Measurements from ENCODE around the gene ALG6. TPM values are rescaled to one million over a fixed set of nuclear protein-coding genes. Genes with fewer than 3 reads are reported as not detected.
A peak's percentile ranks its signal among the peaks of the same experiment; 100 is the strongest.

ALG6 gene
- total RNA-seq, 2 experiments from 2014 or later, result 16.0 to 18.8 TPM

DNA sequence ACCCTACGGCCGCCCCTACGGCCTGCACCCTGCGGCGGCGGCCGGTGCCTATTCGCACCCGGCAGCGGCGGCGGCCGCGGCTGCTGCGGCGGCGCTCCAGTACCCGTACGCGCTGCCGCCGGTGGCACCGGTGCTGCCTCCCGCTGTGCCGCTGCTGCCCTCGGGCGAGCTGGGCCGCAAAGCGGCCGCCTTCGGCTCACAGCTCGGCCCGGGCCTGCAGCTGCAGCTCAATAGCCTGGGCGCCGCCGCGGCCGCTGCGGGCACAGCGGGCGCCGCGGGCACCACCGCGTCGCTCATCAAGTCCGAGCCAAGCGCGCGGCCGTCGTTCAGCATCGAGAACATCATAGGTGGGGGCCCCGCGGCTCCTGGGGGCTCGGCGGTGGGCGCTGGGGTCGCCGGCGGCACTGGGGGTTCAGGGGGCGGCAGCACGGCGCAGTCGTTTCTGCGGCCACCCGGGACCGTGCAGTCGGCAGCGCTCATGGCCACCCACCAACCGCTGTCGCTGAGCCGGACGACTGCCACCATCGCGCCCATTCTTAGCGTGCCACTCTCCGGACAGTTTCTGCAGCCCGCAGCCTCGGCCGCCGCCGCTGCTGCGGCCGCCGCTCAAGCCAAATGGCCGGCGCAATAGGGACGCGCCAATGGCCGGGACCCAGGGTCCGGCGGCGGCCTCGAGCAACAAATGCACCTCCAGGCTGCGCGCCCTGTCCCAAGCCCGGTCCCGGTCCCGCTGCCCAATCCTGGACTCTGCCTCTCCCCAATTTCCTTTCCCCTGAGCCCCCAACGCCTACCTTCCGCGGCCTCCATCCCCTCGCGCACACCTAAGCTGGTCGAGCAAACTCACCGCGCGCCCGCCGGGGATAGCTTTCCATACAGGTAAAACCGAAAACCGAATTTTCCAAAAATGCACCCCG, 43.3 kb upstream of the ALG6 start:
- ChIA-PET POLR2A (no interaction called here), CTCF (no interaction called here)
- intact Hi-C loops (cut with micrococcal nuclease), result loop anchor here (2.0 to 5.0 kb wide), 2 partner anchors 43 to 887 kb away; partner anchors contain the start of genes ALG6 and USP1
- Mint-ChIP-seq H3K4me3 (peak overlapping the region; percentile 69), H3K27ac (peak overlapping the region; percentile 63), H3K36me3 (peaks cover 21% of the 10 kb centered on the region), H3K4me1 (ENCODE audit: low read depth) (peaks cover 34% of the 10 kb centered on the region), H3K27me3 (peaks cover 75% of the 10 kb centered on the region), H3K9me3 (peaks cover 6% of the 10 kb centered on the region)
- DNase-seq, result no peak

DNA sequence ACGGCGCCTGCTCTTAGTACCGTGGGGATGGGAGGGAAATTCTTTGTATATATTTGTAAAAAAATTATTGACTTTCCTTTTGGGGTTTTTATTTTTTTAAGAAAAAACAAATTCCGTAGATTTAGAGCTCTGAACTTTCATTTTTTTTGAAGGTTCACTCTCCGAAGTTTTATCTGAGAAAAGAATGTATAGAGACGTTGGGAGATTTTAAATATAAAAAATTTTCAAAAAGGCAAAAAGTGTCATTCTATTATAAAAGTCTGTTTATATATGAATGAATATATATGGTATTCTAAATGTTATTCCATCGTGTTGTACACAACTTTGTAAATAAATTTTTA, 42.7 kb upstream of the ALG6 start:
- ChIA-PET CTCF (no interaction called here), POLR2A (no interaction called here)
- peaks cover 21% of the 10 kb centered on the region for H3K36me3 Mint-ChIP-seq
- peaks cover 6% of the 10 kb centered on the region for H3K9me3 Mint-ChIP-seq
- DNase-seq, result no peak
- intact Hi-C loops (cut with micrococcal nuclease), result loop anchor here (5.0 kb wide), 2 partner anchors 213 to 887 kb away; partner anchors contain the start of gene USP1
- H3K27me3 Mint-ChIP-seq, result peaks cover 75% of the 10 kb centered on the region
- peaks cover 35% of the 10 kb centered on the region for H3K4me1 Mint-ChIP-seq (ENCODE audit: low read depth)
- peak overlapping the region; percentile 69 for H3K4me3 Mint-ChIP-seq
- H3K27ac Mint-ChIP-seq, result peak overlapping the region; percentile 63

DNA sequence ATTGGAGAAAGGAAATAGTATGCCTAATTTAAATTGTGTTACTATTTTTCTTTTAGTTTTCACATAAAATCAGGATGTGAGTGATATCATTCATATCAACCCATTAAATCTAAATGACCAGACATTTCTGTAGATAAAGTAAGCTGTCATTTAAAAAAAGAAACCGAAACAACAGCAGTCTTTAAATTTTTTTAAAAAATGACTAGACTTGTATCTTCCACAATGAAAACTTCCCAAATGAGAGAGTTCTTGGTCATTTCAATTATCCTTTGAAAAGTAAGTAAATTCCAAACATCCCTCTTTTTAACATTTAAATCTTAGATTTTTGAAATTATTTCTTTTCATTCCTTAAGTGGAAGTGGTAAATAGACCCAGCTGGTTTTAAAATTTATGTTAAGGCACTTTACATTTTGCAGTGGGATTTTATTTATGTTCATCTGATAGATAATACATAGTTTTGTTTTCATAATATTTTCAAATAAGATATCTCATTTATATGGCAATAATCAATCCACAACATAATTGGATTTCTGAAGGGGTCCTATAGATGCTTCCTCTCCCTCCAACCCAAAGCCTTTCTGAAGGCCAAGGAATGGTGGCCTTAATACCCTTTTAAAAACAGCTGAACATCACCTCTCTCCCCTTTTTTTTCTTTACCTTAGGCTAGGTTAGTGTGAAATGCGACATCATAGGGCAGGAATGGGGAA, 42.0 kb upstream of the ALG6 start:
- Mint-ChIP-seq H3K9me3 (peaks cover 5% of the 10 kb centered on the region), H3K27ac (peak overlapping the region; percentile 39), H3K27me3 (peaks cover 73% of the 10 kb centered on the region), H3K36me3 (peaks cover 21% of the 10 kb centered on the region), H3K4me3 (no peak overlapping the region), H3K4me1 (ENCODE audit: low read depth) (peaks cover 35% of the 10 kb centered on the region)
- ChIA-PET POLR2A (no interaction called here), CTCF (interaction anchor here (1.5 kb wide), 1 partner anchor 9 kb away, joined by 3 read pairs; no protein-coding TSS in a partner anchor)
- no peak for DNase-seq
- intact Hi-C loops (cut with micrococcal nuclease), result loop anchor here (5.0 kb wide), 1 partner anchor 212 kb away; no protein-coding TSS in a partner anchor

DNA sequence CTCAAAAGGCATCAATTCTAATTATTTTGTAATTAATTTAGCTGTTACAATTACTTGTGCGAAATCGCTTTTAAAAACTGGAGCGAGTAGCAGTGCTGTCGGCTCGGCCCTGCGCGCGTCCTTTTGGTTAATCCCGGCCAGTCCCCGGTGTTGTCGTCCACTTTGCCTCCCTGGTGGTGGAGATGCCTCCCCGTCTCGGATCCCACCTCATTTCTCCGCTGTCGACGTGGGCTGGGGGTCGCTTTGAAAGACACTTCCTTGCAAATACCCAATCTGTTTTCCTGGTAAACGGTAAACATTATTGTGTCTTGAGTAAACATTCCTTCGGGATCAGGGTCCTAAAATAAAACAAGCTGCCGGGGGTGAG, 41.3 kb upstream of the ALG6 start:
- H3K27ac Mint-ChIP-seq, result no peak overlapping the region
- peaks cover 3% of the 10 kb centered on the region for H3K9me3 Mint-ChIP-seq
- H3K4me1 Mint-ChIP-seq (ENCODE audit: low read depth), result peaks cover 32% of the 10 kb centered on the region
- H3K36me3 Mint-ChIP-seq, result peaks cover 21% of the 10 kb centered on the region
- CTCF ChIA-PET, result interaction anchor here (0.6 to 1.5 kb wide), 3 partner anchors 9 to 1189 kb away, joined by 3 read pairs; no protein-coding TSS in a partner anchor
- peaks cover 72% of the 10 kb centered on the region for H3K27me3 Mint-ChIP-seq
- intact Hi-C loops (cut with micrococcal nuclease), result loop anchor here (5.0 kb wide), 1 partner anchor 211 kb away; no protein-coding TSS in a partner anchor
- POLR2A ChIA-PET, result no interaction called here
- peak overlapping the region; percentile 23 for H3K4me3 Mint-ChIP-seq
- DNase-seq, result no peak

DNA sequence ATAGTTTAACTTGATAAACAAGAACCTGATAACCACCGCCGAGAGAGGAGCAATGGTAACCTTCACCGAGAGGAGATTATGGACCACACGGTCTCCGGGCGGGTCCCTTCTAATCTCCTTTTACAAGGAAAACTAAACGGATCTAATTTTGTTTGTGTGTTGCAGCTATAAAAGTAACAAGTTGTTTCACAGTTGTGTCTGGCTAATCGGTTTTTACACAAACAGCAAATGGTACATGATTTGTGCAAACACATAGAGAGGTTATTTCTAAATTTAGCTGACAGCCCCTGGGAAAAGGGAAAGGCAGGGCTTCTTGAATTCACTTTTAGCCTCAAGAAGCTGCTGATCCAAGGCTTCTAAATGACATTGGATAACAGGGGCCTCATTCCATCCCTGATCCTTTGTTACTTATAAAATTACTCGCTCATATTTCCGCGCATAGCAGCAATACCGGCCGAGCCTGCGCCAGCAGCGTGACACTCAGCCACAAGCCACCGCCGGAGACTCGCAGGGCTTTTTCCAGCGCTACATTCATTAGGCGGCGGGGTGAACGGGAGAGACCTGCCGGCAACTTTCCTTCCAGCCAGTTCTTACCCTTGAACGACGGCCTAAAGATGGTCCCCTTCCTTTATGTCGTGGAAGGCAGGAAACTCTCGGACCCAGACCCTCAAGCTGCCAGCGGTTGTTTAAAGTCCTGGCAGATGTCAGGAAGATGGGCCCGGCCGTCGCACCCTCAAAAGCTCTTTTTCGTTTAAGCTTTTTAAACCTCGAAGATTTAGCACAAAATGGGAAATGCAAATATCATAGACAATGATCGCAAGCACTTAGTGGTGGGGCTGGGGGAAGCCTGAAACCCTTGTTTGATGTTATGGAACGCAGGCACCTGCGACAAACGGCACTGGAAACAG, 40.7 kb upstream of the ALG6 start:
- Mint-ChIP-seq H3K27me3 (peaks cover 67% of the 10 kb centered on the region), H3K4me3 (peak overlapping the region; percentile 23), H3K36me3 (peaks cover 16% of the 10 kb centered on the region), H3K4me1 (ENCODE audit: low read depth) (peaks cover 25% of the 10 kb centered on the region), H3K9me3 (peaks cover 3% of the 10 kb centered on the region), H3K27ac (no peak overlapping the region)
- CTCF ChIA-PET, result interaction anchor here (0.6 to 2.2 kb wide), 6 partner anchors 10 to 1188 kb away, joined by 3 to 9 read pairs (median 3); no protein-coding TSS in a partner anchor
- intact Hi-C loops (cut with micrococcal nuclease), result loop anchor here (1.0 to 5.0 kb wide), 2 partner anchors 9 to 211 kb away; no protein-coding TSS in a partner anchor
- POLR2A ChIA-PET, result no interaction called here
- DNase-seq, result peak; percentile 24

DNA sequence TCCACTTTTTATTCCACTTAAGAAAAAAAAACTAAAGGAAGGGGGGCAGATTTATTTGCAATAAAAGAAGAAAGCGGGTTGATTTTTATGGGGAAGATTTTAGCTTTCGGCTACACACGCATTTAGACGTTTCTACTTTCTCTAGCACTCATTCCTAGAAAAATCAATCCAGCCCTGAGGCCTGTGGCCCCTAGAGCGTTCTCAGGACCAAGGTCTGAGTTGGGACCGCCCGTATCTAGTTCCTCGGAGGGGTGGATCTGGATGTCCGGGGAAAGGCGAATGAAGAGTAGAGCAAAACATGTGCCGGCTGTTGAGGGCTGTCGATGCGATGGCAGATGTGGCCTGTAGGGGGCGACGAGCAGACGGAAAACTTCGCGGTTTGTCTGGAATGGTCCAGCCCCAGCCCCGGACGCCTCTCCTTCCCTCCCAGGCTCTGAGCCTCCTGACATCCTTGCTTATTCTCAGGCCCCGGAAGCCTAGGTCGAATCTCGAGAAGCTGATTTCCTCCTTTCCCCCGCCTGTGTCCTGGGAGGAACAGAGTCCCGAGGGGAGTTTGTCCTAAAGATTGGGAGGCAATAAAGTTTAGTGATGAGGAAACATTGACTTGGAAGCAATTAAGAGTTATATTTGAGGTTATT, 39.9 kb upstream of the ALG6 start:
- DNase-seq, result peak; percentile 76
- ChIA-PET POLR2A (no interaction called here), CTCF (interaction anchor here (0.6 to 3.6 kb wide), 5 partner anchors 10 to 888 kb away, joined by 3 to 11 read pairs (median 4); no protein-coding TSS in a partner anchor)
- peaks cover 14% of the 10 kb centered on the region for H3K36me3 Mint-ChIP-seq
- H3K4me1 Mint-ChIP-seq (ENCODE audit: low read depth), result peaks cover 22% of the 10 kb centered on the region
- peak overlapping the region; percentile 11 for H3K4me3 Mint-ChIP-seq
- intact Hi-C loops (cut with micrococcal nuclease), result loop anchor here (1.0 to 5.0 kb wide), 2 partner anchors 10 to 210 kb away; no protein-coding TSS in a partner anchor
- H3K27me3 Mint-ChIP-seq, result peaks cover 68% of the 10 kb centered on the region
- H3K27ac Mint-ChIP-seq, result no peak overlapping the region
- H3K9me3 Mint-ChIP-seq, result peaks cover 3% of the 10 kb centered on the region

DNA sequence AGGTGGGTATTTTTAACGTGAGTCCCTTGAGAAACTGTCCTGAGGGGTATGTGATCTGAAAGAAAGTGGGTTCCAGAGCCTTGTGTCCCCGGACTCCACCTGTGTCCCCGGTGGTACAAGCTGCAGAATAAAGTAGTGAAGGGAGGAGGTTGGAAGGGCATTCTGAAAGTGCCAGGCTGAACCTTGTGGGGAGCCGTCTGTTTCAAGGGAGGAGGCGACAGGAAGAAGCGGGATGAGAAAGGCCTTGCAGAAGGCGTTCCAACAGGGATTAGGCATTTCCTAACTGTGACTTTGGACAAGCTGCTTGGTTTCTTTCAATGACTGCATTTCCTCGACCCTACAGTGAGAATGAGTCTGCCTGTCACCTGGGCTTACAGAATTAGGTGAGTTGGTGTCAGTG, 39.3 kb upstream of the ALG6 start:
- POLR2A ChIA-PET, result no interaction called here

DNA sequence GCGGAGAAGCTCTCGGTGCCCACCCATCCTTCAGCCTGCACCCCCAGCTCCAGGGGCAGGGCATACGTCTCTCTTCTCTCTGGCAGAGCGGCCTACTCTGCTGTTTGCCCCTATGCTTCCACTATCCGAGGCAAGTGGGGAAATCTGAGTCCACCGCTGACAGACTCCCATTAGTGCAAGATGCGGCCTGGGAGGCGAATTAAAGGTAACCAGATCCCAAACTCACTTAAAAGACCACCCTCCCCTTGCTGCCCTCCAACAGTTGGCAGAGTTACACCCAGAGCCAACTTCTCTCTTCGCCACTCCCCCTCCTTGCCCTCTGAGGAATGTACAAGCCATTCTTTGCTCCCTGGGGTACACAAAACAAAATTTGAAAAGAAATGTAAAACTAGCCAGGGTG, 38.6 kb upstream of the ALG6 start:
- Mint-ChIP-seq H3K27ac (no peak overlapping the region), H3K4me1 (ENCODE audit: low read depth) (peaks cover 22% of the 10 kb centered on the region), H3K36me3 (peaks cover 11% of the 10 kb centered on the region), H3K27me3 (peaks cover 67% of the 10 kb centered on the region), H3K9me3 (peaks cover 3% of the 10 kb centered on the region), H3K4me3 (no peak overlapping the region)
- POLR2A ChIA-PET, result no interaction called here
- no peak for DNase-seq
- CTCF ChIA-PET, result interaction anchor here (1.1 to 3.6 kb wide), 4 partner anchors 11 to 209 kb away, joined by 3 to 11 read pairs (median 6); no protein-coding TSS in a partner anchor
- intact Hi-C loops (cut with micrococcal nuclease), result loop anchor here (5.0 kb wide), 1 partner anchor 209 kb away; no protein-coding TSS in a partner anchor

More for the DNA sequence above, 39.3 kb upstream of the ALG6 start:
- H3K27me3 Mint-ChIP-seq, result peaks cover 67% of the 10 kb centered on the region
- H3K9me3 Mint-ChIP-seq, result peaks cover 3% of the 10 kb centered on the region
- peaks cover 22% of the 10 kb centered on the region for H3K4me1 Mint-ChIP-seq (ENCODE audit: low read depth)
- no peak overlapping the region for H3K4me3 Mint-ChIP-seq
- H3K27ac Mint-ChIP-seq, result no peak overlapping the region
- H3K36me3 Mint-ChIP-seq, result peaks cover 14% of the 10 kb centered on the region
- intact Hi-C loops (cut with micrococcal nuclease), result loop anchor here (5.0 kb wide), 1 partner anchor 209 kb away; no protein-coding TSS in a partner anchor
- CTCF ChIA-PET, result interaction anchor here (1.1 to 3.6 kb wide), 4 partner anchors 11 to 210 kb away, joined by 3 to 11 read pairs (median 6); no protein-coding TSS in a partner anchor
- no peak for DNase-seq

DNA sequence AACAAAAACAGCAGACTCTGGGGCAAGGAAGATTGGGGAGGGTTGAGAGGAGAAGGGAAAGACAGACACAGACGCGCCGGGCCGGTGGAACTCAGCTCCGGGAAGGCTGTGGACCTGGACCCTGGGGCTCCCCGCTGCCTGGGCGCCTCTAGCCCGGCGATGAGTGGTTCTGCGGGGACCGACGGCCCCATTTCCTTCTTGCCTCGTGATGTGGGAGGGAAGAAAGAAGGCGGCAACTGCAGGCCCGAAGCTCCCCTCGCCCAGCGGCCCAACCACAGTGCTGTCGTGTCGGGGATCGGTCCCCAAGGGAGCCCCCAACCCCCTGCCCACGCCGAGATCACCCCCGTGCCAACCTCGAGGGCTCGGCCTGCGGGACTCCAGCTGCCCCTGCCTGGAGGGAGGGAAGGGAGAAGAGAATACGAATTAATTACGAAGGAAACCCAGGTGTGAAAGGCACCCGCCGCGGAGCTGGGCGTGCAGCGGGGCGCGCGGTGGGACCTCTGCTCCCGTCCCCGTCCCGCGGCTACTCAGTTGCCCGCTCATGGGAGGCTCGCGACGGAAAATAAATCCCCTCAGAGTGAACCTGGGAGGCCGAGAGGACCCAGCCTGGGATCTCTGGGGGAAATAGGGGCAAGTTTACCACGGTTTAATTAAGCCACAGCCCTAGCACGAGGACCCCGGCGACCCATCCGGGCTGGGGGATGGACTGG, 37.7 kb upstream of the ALG6 start:
- peaks cover 69% of the 10 kb centered on the region for H3K27me3 Mint-ChIP-seq
- H3K4me3 Mint-ChIP-seq, result peak overlapping the region; percentile 25
- peaks cover 3% of the 10 kb centered on the region for H3K9me3 Mint-ChIP-seq
- H3K4me1 Mint-ChIP-seq (ENCODE audit: low read depth), result peaks cover 20% of the 10 kb centered on the region
- intact Hi-C loops (cut with micrococcal nuclease), result loop anchor here (5.0 kb wide), 1 partner anchor 208 kb away; no protein-coding TSS in a partner anchor
- ChIA-PET POLR2A (no interaction called here), CTCF (interaction anchor here (3.6 kb wide), 1 partner anchor 12 kb away, joined by 11 read pairs; no protein-coding TSS in a partner anchor)
- H3K27ac Mint-ChIP-seq, result no peak overlapping the region
- no peak for DNase-seq
- H3K36me3 Mint-ChIP-seq, result peaks cover 10% of the 10 kb centered on the region

DNA sequence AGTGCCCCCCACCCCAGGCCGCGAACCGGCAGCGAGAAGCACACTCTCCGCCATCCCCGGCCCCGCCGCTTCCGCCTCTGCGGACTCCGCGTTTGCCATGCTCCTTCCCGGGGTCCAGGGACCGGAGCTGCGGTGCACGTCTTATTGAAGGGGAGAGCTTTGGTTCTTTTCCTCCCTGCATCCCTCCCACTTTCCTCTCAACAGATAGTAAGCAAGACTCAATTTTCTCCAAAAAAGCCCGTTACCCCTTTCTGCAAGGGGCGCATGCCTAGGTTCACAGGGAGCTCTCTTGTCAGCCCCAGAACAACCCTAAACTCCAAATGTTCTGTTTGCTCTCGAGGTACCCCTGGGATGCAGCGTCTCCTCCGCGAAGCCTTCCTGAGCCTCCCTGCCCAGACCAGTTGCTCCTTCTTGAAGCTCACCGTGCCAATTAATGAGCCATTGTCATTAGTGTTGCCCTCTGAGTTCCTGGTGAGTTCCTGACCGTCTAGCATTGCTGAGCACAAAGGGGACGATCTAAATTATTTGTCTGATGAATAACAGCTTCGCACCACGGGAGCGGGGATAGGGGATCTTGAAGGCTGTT, 37.0 kb upstream of the ALG6 start:
- CTCF ChIA-PET, result interaction anchor here (3.6 kb wide), 1 partner anchor 13 kb away, joined by 11 read pairs; no protein-coding TSS in a partner anchor
- Mint-ChIP-seq H3K36me3 (peaks cover 10% of the 10 kb centered on the region), H3K27me3 (peaks cover 72% of the 10 kb centered on the region), H3K4me1 (ENCODE audit: low read depth) (peaks cover 20% of the 10 kb centered on the region), H3K4me3 (no peak overlapping the region), H3K27ac (no peak overlapping the region), H3K9me3 (peaks cover 3% of the 10 kb centered on the region)
- intact Hi-C loops (cut with micrococcal nuclease), result no loop called here
- POLR2A ChIA-PET, result no interaction called here
- DNase-seq, result no peak

All from activated CD4-positive, alpha-beta memory T cell treated with anti-CD3 and anti-CD28 coated beads for 36 hours (primary cell).